GM21367 (cell line): ENCODE measurements around the gene LGALS12.
A peak's percentile ranks its signal among the peaks of the same experiment; 100 is the strongest.
"Not testable (repeated sequence)": the region's sequence is repeated elsewhere in the genome, so short reads cannot be mapped to it uniquely, and the experiment has no call there.

Experiments used
- ATAC-seq: cut with Tn5 transposase; IDR thresholded peaks from one replicate; pipeline ENCODE4 v1.9.1; 2021; ENCODE audit not compliant: unreplicated experiment

LGALS12 gene

GRCh38 chr11:63504054-63504453 lies 1.8 kb upstream of the LGALS12 start:
- ATAC-seq, result no peak

GRCh38 chr11:63504933-63505586 lies 824 bp upstream of the LGALS12 start:
- ATAC-seq, result no peak

GRCh38 chr11:63506876-63507275 lies 992 bp downstream of the LGALS12 start:
- no peak for ATAC-seq

DNA sequence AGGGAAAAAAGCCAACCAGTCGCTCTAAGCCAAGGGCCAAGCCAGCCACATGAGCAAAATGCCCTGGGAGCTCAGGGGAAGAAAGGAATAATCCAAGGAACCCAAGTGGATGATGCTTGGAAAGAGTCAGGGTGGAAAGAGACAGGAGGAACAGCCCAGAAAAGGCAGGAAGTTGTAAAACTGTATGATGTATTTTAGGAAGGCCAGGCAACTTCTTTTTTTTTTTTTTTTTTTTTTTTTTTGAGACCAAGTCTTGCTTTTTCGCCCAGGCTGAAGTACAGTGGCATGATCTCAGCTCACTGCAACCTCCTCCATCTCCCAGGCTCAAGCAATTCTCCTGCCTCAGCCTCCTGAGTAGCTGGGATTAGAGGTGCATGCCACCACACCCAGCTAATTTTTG lies 1.6 kb downstream of the LGALS12 start:
- ATAC-seq, result no peak

GRCh38 chr11:63508009-63508408 lies 2.1 kb downstream of the LGALS12 start:
- ATAC-seq, result no peak

GRCh38 chr11:63508745-63509144 lies 2.9 kb downstream of the LGALS12 start:
- ATAC-seq, result no peak

GRCh38 chr11:63510360-63511047 lies 4.6 kb downstream of the LGALS12 start:
- ATAC-seq, result no peak

DNA sequence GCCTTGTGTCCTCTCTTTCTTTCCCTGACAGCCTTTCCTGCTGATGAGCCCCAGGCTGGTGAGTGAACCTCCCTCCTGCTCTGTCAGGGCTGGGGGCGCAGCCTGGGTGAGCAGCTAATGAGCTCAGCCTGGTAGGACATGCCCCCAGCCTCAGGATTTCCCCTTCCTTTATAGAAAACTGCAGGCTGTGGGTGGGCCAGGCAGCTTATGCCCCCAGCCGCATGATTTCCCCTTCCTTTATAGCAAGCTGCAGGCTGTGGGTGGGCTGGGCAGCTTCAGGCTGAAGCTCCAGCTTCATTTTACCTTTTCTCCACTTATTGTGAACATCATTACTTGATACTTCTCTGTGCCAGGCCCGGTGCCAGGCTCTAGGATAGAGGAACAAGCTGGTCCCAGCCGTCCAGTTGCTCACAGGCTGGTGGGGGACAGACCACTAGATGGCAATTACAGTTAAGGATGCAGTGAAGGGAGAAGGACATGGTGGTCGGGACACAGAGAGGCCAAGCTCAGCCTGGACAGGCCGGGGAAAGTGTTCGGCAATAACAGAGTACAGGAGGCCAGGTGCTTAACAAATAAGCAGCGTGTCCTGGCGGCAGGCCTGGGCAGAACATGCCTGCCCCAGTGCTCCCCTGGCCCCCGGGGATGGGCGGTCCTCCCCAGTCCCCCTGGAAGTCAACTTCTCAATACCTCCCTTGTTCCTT lies 5.3 kb downstream of the LGALS12 start:
- no peak for ATAC-seq

DNA sequence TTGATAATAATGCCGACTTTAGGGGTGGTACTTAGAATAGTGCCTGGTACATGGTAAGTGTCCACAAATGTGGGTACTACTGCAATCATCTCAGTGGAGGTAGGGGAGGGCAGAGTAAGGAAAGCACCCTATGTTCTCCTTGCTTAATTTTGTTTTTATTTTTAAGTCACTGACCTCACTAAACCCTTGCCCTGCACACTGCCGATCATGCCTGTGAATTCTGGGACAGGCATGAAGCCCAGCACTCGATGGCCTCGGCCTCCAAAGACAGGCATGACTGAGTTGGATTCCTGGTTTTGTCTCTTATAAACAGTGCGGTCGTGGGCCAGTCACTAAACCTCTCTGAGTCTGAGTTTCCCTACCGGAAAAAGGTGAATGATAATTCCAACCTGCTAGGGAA lies 6.9 kb downstream of the LGALS12 start:
- ATAC-seq, result no peak

- no peak for ATAC-seq
These were observed 10.2 kb downstream of the LGALS12 start for GRCh38 chr11:63516109-63516508.

DNA sequence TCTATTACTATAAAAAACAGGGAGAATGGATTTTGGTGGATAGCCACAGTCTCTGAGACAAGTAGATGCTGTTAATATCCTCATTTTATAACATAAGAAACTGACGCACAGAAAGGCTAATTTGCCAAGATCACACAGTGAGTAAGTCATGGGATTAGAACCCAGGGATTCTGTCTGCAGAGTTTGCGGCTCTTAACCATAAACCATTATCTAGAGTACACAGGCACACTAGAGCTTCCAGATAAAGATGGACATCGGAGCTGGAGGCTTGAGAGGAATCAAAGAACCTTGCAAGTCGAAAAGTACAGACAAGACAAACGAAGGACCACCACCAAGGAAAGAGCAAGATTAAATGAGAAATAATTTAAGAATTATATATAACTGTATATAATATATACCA lies 11.3 kb downstream of the LGALS12 start:
- no peak for ATAC-seq

DNA sequence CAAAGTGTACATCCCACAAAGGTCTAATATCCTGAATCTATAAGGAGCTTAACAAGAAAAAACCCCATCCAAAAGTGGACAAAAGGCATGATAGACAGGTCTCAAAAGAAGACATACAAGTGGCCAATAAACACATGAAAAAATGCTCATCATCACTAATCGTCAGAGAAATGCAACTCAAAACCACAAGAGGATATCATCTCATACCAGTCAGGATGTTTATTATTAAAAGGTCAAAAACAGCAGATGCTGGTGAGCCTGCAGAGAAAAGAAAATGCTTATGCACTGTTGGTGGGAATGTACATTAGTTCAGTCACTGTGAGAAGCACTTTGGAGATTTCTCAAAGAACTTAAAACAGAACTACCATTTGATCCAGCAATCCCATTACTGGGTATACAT lies 12.7 kb downstream of the LGALS12 start:
- no peak for ATAC-seq

DNA sequence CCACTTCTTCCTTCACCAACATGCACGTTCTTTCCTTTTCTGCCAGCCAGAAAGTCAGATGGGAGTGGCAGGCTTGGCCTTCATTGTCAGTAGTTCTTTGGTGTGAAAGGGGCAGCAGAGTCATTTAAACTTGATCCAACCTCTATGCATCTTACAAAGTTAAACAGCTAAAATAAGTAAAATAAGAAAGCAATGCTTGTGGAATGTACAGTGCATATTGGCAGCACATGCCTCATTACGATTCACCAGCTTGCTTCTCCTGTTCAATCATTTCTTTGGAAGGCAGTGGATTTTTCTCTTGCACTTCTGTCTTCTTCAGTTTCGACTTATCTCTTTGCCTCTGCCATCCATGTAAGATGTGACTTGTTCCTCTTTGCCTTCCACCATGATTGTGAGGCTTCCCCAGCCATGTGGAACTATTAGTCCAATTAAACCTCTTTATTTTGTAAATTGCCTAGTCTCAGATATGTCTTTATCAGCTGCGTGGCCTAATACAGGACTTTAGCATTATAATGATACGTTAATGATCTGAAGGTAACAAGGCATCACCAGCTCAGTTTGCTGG lies 14.8 kb downstream of the LGALS12 start:
- ATAC-seq, result no peak

GRCh38 chr11:63521896-63522295 lies 16.0 kb downstream of the LGALS12 start:
- ATAC-seq, result no peak

DNA sequence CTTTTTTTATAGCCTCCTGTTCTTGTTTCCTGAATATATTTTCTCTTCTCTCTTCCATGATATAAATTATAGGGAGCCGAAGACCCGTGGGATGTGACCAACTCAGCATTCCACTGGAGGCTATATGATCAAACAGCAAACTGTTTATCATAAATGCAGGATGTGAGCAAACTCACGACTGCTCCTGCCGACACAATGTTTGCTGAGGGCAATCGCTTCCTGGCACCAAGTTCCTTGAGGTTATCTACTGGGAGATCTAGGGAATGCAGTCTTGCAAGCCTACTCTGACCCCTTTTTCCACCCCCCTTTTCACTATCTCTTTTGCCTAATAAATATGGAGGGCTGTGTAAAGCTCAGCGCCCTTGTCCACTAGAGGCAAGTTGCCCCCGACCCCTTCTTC lies 17.3 kb downstream of the LGALS12 start:
- no peak for ATAC-seq

DNA sequence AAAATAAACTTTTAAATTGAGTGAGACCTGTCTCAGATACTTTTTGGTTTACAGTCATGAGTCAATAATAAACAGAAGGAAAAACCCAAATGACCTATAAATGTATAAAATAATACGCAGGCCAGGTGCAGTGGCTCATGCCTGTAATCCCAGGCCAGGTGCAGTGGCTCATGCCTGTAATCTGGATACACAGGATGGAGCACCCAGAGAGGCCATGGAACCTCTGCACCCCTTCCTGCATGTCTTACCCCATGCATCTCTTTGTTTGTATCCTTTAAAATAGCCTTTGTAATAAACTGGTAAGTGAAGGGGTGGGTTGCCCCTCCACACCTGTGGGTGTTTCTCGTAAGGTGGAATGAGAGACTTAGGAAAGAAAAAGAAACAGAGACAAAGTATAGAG lies 21.8 kb downstream of the LGALS12 start:
- no peak for ATAC-seq

DNA sequence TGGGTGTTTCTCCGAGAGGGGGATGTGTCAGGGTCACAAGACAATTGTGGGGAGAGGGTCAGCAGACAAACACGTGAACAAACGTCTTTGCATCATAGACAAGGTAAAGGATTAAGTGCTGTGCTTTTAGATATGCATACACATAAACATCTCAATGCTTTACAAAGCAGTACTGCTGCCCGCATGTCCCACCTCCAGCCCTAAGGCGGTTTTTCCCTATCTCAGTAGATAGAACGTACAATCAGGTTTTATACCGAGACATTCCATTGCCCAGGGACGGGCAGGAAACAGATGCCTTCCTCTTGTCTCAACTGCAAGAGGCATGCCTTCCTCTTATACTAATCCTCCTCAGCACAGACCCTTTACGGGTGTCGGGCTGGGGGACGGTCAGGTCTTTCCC lies 22.3 kb downstream of the LGALS12 start:
- not testable (repeated sequence) for ATAC-seq

GRCh38 chr11:63528729-63529278 lies 22.9 kb downstream of the LGALS12 start:
- not testable (repeated sequence) for ATAC-seq

GRCh38 chr11:63529373-63529772 lies 23.5 kb downstream of the LGALS12 start:
- ATAC-seq, result not testable (repeated sequence)

DNA sequence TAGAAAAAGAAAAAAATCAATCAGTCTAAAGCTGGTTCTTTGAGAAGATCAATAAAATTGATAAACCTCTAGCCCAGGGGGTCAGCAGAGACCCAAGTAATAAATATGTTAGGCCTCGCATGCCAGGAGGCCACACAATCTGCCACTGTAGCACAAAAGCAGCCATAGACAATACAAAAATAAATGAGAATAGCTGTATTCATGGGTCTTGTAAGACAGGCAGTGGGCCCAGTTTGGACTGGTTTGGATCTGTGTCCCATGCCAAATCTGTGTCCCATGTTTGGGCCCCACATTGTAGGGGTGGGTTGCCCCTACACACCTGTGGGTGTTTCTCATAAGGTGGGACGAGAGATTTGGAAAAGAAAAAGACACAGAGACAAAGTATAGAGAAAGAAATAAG lies 24.1 kb downstream of the LGALS12 start:
- no peak for ATAC-seq

GRCh38 chr11:63531074-63531792 lies 25.3 kb downstream of the LGALS12 start:
- peak; percentile 59 for ATAC-seq
